LHCN-M2 (cell line): ENCODE results near the gene RNFT1. TPM values are rescaled to one million over a fixed set of nuclear protein-coding genes. Genes with fewer than 3 reads are reported as not detected.
"Not testable (repeated sequence)": the region's sequence is repeated elsewhere in the genome, so short reads cannot be mapped to it uniquely, and the experiment has no call there.

Source experiments
- DNase-seq: peaks from one replicate; pipeline ENCODE4 v3.0.0-alpha.2; 2012; ENCODE audit warnings: low read depth
- total RNA-seq: library from RNA; depleted of rRNA; stranded (reverse); fragments of >200 nt; gene quantifications from 2 replicates; pipeline ENCODE4 v1.2.3, GENCODE V29; 2014; rRNA removed

Gene RNFT1
- total RNA-seq, 1 experiment from 2014 or later, result 10.3 TPM

DNA sequence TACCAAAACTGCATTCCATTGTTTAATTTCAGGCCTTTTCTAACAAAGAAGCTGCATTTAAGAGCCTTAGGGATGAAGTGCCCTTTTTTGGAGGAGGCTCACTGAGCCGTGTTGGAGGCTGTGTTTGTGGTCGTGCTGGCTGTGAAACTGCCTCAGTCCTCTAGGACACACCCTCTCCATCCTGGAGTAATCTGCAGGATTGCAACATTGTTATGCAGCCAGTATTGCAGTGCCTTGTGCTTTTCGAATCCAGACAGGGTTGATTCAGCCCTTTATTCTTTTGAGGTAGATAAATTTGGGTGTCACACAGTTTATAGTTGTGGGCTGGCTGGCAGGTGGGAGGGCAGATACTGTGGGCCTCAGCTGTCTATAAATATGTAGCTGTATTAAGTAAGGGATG is 33.8 kb downstream of the RNFT1 start:
- peak; percentile 49 for DNase-seq

DNA sequence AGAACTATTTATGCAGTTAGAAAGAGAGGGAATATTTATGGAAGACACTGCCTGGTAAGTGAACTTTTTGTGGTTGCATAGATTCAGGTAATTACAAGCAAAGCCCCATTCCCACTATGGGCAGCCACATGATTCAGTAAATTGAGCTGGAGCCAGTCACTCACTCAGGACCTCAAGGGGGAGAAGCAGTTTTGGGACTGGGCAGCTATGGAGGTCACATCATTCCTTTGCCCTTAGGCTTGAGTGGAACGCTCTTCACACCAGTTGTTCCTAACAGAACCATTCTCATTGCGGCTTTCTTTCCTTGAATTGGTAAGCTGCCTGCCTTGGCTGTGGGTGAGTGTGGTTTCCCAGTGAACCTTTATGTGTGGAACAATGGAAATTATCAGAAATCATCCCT is 34.4 kb downstream of the RNFT1 start:
- DNase-seq, result not testable (repeated sequence)

DNA sequence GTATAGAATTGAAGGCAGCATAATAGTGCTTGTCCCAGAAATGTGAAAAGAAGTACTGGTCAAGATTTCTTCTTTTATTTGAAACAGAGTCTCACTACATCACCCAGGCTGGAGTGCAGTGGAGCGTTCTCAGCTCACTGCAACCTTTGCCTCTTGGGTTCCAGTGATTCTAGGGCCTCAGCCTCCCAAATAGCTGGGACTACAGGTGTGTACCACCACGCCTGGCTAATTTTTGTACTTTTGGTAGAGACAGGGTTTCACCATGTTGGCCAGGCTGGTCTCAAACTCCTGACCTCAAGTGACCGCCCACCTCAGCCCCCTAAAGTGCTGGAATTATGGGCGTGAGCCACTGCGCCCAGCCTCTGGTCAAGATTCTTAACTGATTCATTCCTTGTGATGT is 43.9 kb downstream of the RNFT1 start:
- DNase-seq, result not testable (repeated sequence)

DNA sequence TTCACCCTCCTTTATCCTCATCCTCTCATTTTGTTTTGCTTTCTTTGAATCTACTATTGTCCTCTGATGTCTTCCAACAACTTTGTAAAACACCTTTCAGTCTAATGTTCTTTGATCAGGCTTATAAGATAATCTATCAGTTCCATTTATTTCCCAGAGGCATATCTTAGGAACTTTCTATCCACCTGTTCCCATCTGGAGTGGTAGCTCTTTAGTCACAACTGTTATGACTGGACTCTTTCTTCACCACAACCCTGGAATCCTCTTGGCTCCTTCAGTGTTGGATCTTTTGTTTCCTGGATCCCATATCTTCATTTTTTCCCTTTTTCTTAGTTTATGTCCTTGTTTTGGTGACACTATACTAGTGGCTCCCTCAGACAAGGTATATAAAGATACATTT is 48.1 kb downstream of the RNFT1 start:
- DNase-seq, result no peak

DNA sequence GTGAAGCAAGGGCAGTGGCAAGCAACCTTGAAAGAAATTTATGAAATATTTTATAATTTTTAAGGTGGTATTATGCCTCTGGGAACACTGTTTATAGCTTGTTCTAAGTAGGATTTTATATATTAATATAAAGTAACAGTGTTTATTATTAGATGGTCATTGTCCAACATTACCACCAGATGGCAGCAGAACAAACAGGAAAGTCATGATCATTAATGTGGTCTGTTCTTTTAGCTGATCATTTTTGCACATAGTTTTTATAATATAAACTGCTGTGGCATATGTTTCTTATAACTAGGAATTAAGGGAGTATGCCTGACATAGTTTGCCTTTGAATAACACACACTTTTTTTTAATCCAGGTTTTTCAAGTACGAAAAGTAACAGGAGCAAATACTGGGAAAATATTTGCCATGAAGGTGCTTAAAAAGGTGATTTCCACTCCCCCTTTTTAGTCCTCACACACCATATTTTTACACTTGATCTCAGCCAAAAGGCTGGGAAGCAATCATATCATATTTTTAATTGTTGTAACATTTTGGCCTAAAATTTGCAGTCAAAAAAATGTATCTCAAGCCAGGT is 50.2 kb downstream of the RNFT1 start:
- DNase-seq, result peak; percentile 41

DNA sequence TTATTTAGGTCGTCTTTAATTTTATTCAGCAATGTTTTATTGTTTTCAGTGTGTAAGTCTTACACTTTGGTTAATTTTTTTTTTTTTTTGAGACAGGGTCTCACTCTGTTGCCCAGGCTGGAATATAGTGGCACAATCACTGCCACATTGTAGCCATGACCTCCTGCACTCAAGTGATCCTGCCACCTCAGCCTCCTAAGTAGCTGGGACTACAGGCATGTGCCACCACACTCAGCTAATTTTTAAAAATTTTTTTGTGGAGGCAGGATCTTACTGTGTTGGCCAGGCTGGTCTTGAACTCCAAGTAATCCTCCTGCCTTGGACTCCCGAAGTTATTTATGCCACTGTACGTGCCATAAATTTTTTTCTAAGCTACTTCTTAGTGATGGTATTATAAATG is 57.1 kb downstream of the RNFT1 start:
- no peak for DNase-seq

DNA sequence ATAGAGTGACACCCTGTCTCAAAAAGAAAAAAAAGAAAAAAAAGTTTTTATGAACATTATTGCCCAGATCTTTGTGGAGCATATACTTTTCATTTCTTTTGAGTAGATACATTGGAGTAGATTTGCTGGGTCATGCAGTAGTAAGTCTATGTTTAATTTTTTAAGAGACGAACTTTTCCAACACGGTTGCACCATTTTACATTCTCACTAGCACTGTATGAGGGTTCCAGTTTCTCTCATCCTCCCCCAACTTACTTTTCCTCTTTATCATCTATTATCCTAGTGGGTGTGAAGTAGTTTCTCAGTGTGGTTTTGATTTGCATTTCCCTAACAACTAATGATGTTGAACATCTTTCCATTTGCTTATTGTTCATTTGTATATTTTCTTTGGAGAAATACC is 61.1 kb downstream of the RNFT1 start:
- DNase-seq, result no peak

Other genes with a start within 250 kb of the RNFT1 start
- gene TUBD1, start 71.8 kb downstream of the RNFT1 start, total RNA-seq, result 1.3 and 4.8 TPM in 2 replicates
- gene RPS6KB1, start 71.6 kb downstream of the RNFT1 start, total RNA-seq, result 21.4 and 30.7 TPM in 2 replicates
- gene HEATR6, start 114.2 kb upstream of the RNFT1 start, total RNA-seq, result 20.6 and 23.2 TPM in 2 replicates
- not detected in 2 replicates for gene CA4, start 185.2 kb upstream of the RNFT1 start, total RNA-seq